Measurements from ENCODE around the gene SKA2.
A peak's percentile ranks its signal among the peaks of the same experiment; 100 is the strongest.
"Not testable (repeated sequence)": the region's sequence is repeated elsewhere in the genome, so short reads cannot be mapped to it uniquely, and the experiment has no call there.

SKA2 gene

DNA sequence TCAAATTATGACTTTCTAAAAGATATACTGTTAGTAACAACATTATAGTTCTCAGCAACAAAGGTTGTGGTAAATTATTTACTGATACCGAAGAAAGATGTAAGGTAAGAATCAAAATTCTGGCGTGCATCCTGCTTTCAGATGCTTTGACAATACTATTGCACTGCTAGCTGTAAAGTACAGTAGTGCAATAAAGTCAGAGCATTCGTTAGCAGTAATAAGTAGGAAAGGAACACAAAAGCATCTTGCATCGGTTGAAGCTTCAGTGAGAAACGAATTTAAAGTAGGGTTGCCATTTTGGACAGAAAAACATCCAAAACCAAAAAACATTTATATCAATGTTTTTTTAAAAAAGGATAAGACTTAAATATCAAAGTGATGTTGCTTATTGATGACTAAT lies 4.0 kb downstream of the SKA2 start:
- no peak for DNase-seq

DNA sequence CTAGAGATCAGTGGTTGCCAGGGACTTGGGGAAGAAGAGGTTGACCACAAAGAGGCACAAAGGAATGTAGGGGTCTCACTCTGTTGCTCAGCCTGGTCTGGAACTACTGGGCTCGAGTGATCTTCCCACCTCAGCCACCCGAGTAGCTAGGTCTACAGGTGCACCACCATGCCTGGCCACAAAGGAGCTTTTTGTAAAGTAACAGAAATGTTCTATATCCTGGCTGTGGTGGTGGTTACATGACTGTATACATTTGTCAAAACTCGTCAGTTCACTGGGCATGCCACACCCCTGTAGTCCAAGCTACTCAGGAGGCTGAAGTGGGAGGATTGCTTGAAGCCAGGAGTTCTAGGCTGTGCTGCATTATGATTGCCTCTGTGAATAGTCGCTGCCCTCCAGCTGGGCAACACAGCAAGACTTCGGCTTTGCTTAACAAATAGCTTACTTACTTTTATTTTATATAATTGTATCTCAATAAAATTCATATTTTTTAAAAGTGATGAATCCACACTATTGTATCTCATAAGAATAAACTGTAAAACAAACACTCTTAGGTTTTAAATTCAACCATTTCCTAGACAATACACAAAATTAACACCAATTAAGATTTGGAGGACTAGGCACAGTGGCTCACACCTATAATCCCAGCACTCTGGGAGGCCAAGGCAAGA lies 5.0 kb downstream of the SKA2 start:
- DNase-seq, result no peak

DNA sequence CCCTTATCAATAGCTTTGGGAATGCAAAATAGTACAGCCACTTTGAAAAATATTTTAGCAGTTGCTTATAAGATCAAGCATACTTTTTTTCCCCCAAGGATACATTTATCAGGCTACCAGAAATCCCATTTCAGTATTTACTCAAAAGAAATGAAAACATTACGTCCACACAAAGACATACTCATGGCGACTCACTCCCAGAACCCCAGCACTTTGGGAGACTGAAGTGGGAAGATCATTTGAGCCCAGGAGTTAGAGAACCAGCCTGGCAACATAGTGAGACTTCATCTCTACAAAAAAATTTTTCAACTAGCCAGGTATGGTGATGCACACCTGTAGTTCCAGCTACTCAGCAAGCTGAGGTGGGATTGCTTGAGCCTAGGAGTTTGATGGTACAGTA lies 5.9 kb downstream of the SKA2 start:
- DNase-seq, result no peak

DNA sequence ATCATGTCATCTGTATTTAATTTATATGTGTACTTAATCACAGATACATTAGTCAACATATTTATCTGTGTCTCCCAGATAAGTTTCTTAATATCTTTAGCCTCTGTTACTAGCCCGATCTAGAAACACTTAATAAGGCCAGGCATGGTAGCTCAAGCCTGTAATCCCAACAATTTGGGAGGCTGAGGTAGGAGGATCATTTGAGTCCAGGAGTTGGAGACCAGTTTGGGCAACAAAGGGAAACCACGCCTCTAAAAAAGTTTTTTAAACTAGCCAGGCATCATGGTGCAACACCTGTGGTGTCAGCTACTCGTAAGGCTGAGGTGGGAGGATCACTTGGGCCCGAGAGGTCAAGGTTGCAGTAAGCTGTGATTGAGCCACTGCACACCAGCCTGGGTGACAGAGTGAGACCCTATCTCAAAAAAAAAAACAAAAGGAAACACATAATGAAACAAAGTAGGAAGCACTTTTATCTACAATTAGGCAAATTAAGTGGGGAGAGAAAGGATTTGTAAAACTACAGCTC lies 9.4 kb downstream of the SKA2 start:
- DNase-seq, result no peak

DNA sequence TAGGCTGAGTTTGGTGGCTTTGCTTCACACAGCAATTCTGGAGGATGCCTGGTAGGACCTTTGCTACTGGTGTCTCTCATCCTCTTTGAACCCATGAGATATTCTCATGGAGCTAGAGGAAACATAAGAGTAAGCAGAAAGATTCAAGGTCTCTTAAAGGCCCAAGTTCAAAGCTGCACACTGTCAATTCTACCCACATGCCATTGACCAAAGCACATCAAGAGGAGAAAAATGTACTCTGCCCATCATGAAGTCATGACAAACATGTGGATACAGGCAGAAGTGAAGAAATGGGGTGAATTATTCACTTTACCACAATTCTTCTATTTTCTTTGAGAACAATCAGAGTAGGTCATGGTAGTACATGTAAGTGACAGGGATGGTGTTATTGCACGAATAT lies 13.1 kb downstream of the SKA2 start:
- DNase-seq, result no peak

DNA sequence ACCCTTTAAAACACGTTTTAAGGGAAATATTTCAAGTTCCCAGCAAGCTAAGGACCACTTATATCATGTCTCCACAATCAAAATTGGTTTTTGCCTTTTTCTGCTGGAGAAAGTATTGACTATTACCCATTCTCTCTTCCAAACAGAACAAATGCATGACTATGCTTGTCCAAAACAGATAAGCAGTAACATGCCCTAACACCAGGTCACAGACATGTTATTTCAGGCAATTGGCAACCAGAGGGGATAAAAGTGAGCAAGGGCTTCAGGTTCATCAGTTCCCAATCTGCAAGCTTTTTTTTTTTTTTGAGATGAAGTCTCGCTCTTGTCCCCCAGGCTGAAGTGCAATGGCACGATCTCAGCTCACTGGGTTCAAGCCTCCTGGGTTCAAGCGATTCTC lies 15.0 kb downstream of the SKA2 start:
- DNase-seq, result no peak

DNA sequence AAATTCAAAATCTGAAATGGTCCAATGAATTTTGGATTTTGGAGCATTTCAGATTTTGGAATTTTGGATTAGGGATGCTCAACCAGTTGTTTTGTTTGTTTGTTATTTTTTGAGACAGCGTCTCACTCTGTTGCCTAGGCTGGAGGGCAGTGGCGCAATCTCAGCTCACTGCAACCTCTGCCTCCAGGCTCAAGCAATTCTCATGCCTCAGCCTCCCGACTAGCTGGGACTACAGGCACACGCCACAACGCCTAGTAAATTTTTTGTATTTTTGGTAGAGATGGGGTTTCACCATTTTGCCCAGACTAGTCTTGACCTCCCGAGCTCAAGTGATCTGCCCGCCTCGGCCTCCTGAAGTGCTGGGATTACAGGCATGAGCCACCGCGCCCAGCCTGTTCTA lies 16.6 kb downstream of the SKA2 start:
- DNase-seq, result not testable (repeated sequence)

DNA sequence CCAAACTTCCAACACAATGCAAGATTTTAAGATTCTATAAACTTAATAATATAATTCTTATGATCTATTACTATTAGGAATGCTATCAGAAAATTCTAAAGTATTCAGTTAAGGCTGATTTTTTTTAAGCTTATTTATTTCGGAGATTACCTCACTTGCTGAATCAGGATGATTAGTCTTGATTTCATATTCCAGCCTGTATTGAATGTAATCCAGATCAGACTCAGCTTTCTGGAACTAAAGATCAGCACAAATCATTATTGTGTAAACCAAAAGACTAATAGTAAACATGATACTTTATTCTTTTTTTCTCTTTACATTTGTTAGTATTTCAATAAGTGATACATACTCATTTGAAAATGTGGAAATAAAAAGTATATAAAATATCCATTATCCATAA lies 23.9 kb downstream of the SKA2 start:
- no peak for DNase-seq

DNA sequence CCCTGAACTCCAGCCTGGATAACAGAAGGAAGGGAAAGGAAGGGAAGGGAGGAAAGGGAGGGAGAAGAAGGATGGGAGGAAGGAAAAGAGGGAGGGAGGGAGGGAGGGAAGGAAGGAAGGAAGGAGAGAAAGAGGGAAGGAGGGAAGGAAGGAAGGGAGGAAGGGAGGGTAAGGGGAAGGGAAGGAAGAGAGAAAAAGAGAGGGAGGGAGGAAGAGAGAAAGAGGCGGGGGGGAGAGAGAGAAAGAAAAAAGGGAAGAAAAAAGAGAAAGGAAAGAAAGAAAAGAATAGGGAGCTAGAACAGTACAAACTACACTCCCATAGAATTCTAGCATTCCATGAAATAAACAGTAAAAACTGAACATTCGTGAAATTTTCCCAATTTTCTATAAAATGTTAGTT lies 25.2 kb downstream of the SKA2 start:
- no peak for DNase-seq

DNA sequence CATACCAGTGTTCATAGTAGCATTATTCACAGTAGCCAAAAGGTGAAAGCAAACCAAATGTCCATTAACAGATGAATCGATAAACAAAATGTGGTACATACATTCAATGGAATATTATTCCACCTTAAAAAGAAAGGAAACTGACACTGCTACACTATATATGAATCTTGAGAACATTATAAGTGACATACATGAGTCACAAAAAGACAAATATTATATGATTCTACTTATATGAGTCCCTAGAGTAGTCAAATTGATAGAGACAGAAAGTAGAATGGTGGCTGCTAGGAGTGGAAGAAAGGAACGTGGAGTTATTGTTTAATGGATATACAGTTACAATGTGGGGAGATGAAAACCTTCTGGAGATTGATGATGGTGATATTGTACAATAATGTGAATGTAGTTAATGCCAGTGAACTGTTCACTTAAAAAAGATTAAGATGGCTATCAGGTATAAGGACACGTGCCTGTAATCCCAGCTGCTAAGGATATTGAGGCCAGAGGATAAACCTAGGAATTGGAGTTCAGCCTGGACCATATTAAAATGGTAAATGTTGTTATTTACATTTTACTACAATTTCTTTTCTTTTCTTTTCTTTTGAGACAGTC lies 28.1 kb downstream of the SKA2 start:
- no peak for DNase-seq

DNA sequence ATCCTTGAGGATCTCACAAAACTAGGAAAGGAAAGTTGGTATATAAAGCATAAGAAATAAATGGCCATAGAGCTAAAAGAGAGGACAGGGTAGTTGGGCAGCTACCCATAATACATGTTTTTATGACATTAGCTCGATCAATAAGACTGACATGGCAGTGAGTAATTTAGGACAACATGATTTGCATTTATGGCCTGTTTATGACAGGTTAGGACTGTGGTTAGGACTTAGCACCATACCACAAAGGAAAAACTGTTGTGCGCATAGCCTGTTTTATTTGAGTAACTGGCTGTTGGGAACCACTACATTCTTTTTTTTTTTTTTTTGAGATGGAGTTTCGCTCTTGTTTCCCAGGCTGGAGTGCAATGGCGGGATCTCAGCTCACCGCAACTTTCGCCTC lies 30.3 kb downstream of the SKA2 start:
- no peak for DNase-seq

DNA sequence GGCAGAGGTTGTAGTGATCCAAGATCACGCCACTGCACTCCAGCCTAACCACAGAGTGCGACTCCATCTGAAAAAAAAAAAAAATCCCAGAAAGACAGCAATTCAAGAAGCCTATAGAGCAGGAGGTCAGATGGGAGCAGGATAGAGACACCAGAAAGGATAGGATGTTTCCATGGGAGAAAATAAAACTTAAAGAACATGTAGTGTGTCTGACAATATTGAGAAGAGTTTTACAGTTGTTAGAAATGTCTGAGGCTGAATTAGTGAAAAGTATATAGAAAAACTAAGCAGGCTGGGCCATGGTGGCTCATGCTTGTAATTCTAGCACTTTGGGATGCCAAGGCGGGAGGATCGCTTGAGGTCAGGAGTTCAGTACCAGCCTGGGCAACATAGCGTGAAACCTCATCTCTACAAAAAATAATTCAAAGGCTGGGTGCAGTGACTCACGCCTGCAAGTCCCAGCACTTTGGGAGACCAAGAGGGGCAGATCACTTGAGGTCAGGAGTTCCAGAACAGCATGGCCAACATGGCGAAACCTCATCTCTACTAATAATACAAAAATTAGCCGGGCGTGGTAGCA lies 33.0 kb downstream of the SKA2 start:
- no peak for DNase-seq

DNA sequence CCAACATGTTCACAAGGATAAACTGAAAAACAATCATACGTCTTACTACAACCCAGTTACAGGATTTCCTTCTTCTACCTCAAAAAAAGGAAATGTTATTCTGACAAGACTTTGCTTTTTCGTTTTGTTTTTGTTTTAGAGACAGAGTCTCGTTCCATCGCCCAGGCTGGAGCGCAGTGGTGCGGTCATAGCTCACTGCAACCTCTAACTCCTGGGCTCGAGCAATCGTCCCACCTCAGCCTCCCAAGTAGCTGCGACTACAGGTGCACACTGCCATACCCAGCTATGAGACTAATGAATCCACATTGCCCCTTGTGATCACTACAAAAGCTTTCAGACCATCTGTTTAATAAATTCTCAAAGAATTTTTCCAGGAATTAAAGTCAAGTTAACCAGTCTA lies 39.5 kb downstream of the SKA2 start:
- DNase-seq, result no peak

DNA sequence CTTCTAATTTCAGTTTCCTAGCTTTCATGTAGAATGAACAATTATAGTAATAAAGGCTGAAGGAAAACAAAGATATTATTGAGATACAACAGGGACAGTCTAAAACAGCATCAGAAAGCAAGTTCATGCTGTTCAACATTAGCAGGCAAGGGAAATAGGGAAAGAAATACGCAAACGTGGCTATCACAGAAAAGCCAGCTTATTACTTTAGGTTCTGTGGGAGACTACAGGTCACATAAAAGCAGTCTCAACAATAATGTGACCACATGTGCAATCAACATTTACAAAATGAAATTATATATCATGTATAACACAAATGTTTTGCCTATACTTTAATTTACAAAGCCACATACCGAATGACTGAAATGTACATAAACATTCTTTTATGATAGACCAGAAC lies 43.4 kb downstream of the SKA2 start:
- no peak for DNase-seq

DNA sequence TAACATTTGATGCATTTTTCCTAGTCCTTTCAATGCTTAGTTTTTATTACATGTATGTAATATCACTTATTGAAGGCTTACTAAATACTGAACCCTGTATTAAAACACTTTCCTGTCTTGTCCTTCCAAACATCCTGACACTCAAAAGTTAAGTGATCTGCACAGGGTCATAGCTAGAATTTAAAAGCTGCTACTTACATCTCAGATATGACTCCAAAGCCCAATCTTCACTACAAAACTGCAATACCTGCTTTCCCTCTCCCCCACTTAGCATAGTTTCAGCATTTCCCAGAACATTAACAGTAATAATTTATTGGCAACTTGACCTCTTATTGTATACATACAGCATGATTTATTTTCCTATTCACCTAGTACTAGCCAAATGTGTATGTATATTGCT lies 44.0 kb downstream of the SKA2 start:
- DNase-seq, result no peak

DNA sequence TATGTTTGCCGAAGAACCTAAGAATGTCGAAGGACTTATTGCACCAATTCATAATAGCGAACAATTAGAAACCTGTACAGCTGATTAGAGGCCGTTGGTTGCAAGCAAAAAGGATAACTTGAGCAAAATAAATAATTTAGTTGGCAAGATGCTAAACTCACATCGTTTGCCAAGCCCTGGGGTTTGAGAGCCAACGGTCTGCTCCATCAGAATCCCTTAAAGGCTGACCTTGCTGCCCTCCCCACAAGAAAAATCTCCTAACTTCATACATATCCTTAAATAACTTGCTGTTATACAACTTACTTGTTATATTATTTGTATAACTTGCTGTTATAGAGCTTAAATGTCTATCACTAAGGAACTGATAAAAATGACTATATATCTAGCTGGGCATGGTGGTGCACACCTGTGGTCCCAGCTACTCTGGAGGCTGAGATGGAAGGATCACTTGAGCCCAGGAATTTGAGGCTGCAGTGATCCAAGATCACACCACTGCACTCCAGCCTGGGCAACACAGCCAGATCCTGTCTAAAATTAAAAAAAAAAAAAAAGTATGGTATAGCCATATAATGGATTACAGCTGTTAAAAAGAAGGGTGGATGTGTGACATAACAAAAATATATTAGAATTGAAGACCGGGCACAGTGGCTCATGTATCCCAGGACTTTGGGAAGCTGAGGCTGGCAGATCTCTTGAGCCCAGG lies 46.4 kb downstream of the SKA2 start:
- DNase-seq, result no peak

DNA sequence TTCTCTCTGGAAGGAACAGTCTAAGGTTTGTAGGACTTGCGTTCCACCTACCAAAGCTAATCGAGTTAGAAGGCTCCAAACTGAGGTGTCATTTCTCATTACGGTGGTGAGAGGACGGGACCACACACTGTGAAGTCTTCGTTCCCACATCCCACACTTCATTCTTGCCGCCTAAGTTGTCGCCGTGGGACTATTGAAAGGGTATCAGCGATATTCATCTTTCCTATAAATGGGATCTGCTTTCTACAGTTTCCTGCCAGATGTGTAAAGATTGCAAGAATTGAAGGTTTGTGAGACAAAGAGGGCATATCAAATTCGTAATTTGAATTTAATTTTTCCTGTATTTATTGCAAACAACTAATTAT lies 47.7 kb downstream of the SKA2 start:
- no peak for DNase-seq

DNA sequence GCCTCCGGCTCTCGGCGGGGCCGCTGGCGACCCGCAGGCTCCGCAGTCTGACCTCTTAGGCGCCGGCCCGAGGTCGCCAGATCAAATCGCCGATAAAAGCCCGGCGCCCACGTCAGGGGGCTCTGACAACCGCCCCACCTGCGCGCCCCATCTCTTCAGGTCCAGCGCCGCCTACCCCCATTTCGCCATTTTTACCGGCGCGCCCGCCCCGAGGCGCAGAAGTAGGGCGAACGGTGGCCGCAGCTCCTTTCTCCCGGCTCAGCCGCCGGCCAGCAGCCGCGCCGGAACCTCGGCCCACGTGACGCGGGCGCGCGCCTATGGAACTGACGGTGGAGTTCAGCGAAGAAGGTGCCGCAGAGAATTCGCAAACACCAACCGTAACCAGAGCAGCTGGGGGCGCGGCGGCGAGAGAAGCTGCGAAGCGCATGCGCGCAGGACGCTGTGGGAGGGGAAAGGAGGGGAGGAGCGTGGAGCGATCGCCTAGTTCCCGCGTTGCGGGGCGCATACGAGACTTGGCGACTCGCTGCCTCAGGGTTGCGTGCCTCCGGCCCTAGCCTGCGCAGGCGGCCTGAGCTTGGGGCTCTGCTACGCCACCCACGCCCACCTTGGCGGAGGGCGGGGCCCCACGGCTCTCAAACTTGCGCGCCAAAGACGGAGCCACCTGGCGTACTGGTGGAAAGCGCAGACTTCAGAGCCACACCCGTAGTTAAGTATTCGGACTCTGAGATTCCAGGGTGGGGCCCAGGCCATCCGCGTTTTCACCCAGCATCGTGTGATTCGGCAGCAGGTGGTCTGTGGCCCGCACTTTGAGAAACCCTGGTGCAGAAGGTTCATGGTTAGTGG lies 48.3 kb downstream of the SKA2 start, which contains the start of gene TRIM37:
Gene TRIM37 (minus strand): TSS at position 418 of the 843 bp plus-strand sequence. CDS start 419 bp downstream, outside the sequence.
- peak; percentile 94 to 98 for DNase-seq

DNA sequence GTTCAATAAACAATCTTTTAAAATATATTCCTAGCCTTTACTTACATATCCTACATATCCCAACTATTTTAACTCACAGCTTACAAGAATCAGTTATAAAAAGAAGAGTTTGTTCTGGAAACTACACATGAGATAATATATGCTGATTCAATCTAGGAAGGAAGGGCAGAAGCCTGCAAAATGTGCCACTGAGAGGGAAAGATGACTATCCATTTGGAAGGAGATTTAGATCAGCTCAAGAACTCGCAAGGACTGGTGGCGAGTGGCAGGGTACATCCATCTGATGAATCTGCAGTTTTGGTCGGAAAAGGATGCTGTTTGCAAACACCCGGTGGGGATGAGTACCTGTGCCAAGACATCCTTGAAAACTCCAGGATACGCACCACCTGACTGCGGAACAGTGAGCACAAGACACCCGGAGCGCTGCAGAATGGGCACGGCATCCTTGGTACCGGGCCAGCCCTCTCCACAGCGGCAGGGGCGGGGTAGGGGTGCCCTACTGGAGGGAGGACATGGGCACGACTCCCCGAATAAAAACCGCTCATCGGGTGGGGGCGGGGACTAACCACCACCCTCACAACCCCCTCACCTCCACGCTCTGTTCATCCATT lies 49.0 kb downstream of the SKA2 start:
- peak; percentile 23 to 38 for DNase-seq

DNA sequence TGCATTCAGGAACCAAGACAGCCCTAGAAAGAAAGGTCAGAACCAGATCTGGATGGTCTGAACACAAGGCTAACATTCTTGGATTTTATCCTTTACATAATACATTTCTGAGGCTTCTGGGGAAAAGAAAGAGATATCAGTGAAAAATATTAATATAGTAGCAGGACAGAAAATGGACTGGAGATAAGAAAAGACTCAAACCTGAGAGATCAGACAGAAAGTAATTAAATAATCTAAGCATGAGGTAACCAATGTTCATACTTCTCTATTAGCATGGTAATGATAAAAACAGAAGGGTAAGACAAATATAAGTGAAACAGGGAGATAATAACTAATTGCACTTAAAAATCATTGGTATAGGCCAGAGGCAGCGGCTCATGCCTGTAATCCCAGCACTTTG lies 53.8 kb downstream of the SKA2 start:
- DNase-seq, result no peak

DNA sequence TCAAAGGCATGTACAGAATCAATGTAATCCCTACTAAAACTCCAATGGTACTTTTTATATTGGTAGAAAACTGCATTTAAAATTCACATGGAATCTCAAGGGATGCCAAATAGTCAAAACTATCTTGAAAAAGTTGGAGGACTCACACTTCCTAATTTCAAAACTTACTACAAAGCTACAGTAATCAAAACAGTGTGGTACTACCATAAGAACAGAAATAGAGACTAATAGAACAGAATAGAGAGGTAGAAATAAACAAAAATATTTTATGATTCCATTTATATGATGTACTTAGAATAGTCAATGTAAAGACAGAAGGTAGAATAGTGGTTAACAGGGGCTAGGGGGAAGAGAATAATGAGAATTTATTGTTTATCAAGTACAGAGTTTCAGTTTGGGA lies 57.1 kb downstream of the SKA2 start:
- no peak for DNase-seq

DNA sequence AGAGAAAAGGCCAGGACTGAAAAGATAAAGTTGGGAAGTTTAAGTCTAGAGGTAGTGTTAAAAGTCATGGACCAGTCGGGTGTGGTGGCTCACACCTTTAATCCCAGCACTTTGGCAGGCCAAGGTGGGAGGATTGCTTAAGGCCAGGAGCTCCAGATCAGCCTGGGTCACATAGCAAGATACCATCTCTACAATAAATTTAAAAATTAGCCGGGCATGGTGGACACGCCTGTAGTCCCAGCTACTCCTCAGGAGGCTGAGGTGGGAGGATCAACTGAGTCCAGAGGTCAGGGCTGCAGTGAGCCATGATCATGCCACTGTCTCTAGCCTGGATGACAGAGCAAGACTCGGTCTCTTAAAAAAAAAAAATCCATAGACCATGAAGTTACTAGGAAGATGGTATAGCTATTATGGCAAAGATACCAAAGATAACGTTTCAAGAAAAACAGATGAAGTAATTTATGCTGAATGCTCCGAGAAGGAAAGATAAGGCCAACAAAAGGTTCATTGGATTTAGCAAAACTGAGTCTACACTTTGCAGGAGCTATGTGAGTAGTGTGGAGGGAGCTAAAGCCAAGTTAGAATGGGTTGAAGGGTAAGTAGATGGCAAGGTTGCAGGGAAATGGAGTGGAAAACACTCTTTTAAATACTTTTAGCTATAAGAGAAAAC lies 60.0 kb downstream of the SKA2 start:
- no peak for DNase-seq
